Activated CD4-positive, alpha-beta T cell treated with anti-CD3 and anti-CD28 coated beads, Interleukin-10, Interleukin-2, amounts not matched to agents 100 ng/mL and 50 ng/mL, durations not matched to agents 16 hours and 8 hours (primary cell): ENCODE measurements around the gene ZFP36.
"Not testable (repeated sequence)": the region's sequence is repeated elsewhere in the genome, so short reads cannot be mapped to it uniquely, and the experiment has no call there.

Source experiments
- DNase-seq: peaks from one replicate; pipeline ENCODE4 v3.0.0-alpha.2; 2020

The ZFP36 gene

DNA sequence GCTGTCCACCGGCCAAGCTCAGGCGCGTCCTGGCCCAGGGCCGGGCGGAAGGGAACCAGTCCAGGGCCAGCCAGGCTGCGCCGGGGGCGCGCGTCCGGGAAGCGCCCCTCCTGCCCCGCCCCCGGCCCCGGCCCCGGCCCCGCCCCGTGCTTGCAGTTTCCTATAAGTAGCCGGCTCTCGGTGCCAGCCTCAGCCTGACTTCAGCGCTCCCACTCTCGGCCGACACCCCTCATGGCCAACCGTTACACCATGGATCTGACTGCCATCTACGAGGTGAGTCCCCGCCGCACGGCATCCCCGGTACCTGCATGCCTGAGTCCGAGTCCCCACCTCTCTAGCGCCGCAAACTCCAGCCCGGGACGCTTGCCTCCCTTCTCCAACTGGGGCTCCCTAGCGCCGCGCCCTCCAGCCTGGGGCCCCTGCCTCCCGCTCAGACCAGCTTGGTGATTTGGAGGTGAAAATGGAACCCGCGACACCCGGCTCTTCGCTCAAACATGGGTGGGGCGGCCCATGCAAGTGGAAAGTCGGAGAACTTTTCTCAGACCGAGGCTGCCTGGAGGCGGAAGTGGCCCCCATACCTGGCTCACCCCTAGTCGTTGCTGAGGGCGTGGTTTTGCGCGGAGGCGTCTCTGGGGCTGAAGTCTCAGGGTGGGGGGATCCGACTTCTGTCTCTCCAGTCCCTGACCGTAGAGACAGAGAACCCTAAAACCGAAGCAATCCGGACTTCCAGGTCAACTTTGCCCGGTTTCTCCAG, at the start of gene ZFP36:
TSS of gene ZFP36 (plus strand) at position 192 of the 754 bp plus-strand sequence. CDS start at position 250, 58 bp downstream.
- peak; percentile 93 for DNase-seq

GRCh38 chr19:39359026-39359425, 47.6 kb upstream of the ZFP36 start:
- no peak for DNase-seq

GRCh38 chr19:39360599-39360998, 46.0 kb upstream of the ZFP36 start:
- DNase-seq = no peak

DNA sequence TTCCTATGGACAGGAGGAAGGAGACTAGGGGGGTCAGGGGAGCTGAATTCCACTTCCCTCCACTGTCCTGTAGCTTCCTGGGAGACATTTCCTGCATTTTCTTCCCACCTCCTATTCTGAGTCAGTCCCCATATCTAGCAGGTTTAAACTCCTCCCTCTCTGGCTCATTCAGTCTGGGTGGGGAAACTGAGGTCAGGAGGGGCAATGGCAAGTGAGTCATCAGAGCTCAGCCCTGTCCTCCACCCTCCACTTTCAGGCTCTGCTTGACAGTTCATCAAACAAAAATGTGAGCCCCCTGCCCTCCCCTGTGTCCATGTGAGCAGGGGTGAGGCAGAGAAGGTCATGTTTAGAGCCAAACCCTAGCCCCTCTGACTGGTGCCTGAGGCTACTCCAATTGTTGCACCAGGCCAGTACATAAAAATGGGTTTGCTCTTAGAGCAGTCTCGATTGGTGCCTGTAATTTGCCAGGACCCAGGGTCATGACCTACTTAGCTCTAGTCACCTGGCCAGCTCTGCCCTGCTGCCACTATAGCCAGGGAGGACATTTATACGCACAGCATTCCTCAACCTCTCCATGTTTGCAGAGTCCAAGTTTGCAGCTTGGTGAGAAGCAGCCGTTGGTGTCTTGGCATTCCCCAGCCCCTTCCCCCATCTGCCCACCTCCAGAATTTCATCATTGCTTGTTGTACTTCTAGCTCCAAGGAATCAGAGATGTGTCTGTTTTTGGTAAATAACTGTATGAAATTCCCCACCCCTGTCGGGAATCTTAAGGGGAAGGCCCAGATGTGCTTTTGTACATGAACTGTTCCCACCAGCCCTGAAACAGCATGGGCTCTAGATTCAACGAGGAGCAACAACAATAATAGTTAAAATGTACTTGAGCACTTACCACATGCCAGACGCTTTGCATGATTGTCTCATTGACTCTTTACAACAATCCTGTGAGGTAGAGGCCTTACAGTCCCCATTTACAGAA, 43.7 kb upstream of the ZFP36 start:
- no peak for DNase-seq

DNA sequence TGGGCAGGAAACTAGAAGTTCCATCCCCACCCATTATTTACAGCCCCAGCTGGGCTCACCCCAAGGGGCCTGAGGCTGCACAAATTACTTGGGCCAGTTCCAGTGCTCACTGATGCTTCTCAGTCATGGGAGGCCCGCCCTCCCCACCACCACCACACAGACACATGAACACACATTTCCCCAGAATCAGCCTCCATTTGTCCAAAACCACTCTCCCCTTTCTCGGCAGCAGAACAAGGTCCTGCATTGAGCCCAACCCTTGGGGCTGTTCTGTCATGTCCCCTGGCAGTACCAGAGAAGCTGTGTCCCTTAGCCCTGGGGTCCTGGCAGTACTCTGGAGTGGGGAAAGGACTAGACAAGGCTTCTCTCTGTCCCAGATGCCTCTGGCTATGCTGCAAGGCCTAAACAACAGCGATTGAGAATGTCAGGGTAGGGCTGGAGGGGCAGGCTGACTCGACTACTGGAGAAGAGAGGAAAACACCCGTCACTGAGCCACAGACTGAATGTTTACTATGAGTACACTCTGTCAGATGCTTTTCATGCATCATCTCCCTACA, 42.7 kb upstream of the ZFP36 start:
- DNase-seq = no peak

- no peak for DNase-seq
Measured at GRCh38 chr19:39365531-39365930, 41.1 kb upstream of the ZFP36 start.

DNA sequence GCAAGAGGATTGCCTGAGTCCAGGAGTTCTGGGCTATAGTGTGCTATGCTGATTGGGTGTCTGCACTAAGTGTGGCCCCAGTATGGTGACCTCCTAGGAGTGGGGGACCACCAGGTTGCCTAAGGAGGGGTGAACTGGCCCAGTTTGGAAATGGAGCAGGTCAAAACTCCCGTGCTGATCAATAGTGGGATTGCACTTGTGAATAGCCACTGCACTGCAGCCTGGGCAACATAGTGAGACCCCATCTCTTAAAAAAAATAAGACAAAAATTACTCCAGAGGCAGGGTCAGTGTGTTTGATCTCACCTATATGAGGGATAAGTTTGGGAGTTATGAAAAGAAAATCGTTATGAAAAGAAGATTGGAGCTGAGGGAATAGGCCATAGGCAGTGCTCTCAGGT, 37.4 kb upstream of the ZFP36 start:
- no peak for DNase-seq

DNA sequence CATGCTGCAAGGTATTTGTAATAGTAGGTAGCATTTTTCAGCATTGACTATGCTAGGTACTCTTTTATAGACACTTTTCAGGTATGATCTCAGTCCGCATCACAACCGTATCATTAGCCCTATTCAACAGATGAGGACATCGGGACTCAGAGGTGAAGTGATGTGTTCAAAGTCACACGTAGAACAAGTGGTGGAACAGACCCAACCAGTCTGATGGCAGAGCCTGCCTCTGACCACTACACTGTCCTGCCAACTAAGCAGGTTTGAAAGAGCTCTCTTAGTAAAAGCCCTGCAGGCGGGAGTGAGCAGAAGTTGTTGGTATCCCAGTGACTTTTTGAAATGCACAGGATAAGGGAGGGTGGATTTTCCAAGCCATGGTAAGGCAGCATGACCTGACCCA, 35.9 kb upstream of the ZFP36 start:
- no peak for DNase-seq

DNA sequence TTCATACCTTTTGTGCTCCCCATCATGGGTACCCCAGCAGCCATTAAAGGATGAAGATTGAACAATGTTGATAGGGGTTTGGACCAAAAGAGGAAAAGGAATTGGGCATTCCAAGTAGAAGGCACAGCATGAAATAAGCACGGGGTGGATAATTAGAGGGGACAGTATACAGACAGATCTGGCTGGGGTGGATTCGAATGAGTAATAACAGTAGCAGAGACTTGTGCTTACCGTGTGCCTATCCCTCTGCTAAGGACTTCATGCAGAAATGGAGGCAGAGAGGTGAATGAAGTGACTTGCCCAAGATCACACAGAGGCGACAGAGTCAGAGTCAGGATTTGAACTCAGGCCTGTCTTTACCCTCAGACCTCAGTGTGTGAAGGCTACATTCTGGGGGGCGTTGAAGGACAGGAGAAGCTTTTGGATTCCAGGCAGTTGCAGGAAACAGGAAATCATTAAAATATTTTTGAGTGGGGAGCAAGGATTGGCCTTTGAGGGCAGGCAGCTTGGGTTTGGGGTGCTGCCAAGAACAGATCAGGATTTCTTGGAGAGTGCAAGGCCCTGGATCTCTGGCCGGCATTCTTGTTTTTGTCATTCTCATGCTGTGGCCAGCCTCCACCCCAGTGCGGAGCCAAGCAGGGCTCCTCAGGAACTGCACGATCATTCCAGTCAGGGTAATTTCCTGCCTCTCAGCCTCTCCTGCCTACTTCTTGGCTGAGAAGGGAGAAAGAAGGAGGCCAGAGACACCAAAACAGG, 34.4 kb upstream of the ZFP36 start:
- no peak for DNase-seq

- DNase-seq = no peak
Measured at GRCh38 chr19:39372941-39373340, 33.7 kb upstream of the ZFP36 start.

- DNase-seq = no peak
Measured at GRCh38 chr19:39375929-39376328, 30.7 kb upstream of the ZFP36 start.

DNA sequence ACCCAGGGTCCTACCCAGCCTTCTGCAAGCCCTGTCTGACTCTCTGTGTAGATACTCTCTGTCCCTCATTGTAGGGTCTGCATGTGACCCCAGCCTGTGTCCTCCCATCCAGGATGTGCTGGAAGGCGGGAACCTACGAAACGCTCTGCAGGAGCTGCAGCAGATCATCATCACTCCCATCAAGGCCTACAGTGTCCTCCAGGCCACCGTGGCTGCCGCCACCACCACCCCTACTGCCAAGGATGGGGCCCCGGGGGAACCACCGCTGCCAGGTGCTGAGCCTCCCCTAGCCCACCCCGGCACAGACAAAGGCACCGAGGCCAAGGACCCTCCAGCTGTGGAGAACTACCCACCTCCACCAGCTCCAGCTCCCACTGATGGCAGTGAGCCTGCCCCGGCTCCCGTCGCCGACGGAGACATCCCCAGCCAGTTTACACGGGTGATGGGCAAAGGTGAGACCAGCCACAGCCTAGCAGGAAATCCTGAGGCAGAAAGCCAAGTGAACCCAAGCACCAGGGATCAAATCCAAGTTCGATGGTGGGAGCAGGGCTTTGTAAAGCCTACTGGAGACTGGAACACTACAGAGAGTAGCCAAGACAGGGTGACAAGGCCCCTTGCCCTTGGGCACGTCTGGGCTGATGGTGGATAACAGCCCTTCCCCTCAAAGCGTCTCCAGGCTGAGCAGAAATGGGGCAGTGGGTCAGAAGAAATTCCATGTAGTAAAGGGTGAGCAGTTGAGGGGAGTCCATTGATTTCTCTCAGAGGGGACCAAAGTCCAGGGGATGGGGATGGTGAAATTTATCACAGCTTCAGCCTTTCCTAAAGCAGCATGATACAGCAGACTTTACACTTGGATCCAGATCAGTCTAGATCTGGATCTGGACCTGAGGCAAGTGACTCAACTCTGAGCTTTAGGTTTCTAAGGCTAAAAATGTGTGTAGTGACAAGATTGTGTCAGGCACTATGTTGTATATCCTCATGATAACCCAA, 29.0 kb upstream of the ZFP36 start:
- DNase-seq = no peak

- DNase-seq = not testable (repeated sequence)
Measured at GRCh38 chr19:39379366-39379765, 27.3 kb upstream of the ZFP36 start.

DNA sequence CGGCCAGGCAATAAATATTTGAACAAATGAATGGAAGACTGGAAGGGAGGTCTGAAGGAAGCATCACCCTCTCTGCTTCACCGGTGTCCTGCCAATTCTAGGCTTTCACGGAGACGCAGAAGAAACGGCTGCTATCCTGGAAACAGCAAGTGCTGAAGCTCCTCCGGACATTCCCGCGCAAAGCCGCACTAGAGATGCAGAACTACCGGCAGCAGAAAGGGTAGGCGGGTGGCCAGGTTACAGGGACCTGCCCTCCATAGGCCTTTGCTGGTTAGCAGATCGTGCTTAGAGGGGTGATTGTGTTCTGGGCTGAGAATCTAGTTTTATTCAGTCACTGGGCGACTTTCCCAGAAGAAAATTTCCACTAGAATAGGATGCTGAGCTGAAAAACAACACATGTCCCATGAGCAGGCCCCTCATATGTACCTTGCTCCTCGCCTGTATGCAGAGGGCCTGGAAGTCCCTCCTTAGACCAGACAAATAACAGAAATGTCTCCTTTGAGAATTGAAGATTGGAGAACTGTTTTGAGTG, 26.7 kb upstream of the ZFP36 start:
- DNase-seq = no peak

GRCh38 chr19:39380521-39381502, 25.8 kb upstream of the ZFP36 start:
- DNase-seq = no peak

GRCh38 chr19:39381910-39382611, 24.6 kb upstream of the ZFP36 start:
- no peak for DNase-seq

DNA sequence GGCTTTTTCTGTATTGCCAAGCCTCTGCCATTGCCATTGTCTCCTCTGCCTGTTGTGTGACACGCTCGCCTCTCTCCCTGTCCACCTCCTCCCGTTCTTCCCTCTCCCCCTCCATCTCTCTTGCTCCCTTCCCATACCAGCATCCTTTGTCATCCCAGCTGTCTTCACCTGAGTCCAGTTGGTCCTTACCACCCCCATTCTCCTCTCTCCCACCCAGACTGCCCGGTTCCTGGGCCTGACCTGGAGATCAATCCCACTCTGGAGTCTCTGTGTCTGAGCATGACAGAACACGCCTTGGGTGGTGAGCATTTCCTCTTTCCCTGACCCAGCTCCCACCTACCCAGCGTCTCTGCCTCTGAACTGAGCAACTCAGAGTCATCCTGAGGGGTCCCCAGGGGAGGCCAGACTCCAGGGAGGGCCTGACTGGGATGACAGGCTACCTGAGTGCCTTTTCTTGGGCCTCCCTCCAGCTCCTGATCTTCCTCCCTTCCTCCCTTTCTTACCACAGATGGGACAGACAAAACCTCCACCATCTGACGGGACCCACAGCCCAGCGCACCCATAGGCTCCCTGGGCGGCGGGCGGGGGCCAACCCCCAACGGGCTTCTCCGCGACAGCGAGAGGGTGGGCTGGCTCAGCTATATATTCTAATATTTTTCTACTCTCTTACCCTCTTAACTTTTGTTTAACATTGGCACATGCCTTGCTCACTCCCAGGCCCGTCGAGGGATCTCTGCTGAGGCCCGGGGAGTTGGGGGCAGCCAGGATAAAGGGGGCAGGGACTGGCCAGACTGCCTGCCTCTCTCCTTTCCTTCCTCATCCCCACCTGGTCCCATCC, 23.4 kb upstream of the ZFP36 start:
- DNase-seq = no peak

DNA sequence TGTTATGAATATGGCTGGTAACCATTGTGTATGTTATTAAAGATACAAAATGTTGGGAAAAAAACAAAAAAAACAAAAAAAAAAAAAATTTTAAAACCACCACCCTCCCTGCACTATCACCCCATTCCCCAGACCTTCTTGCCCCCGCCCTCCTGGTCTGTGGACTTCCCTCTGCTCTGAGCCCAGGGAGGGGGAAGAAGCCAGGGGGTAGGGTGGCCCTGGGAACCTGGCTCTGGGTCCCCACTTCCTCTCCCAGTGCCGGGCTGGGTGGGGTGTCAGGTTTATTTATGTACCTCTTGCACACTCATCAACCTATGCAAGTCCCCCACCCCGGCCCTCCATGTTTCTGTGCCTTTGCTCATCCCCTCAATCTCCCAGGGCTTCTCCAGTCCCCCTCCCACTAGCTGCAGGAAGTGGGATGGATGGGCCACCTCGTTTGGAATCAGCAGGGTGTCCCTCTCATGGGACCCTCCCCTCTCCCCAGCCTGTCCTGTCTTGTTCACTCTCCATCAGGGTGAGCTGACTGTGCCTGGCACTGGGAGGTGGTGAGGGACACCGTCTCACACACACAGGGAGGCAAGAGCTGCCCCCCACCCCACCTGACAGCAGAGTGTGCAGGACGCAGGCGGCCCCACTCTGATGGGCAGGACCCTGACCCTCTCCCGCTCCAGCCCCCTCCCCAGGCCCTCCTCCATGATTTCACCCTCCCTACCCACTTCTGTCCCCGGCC, 21.6 kb upstream of the ZFP36 start:
- DNase-seq = no peak
